NOMO-1 treated with dmso at 0.1 percent for 144 hours (cell line): ENCODE results near the gene OR52I1.

Experiments
- DNase-seq: peaks from one replicate; lab custom pipeline; 2025; ENCODE audit not compliant: unreplicated experiment; lab: John Stamatoyannopoulos, UW

Gene OR52I1

GRCh38 chr11:4610258-4610935 lies 16.6 kb downstream of the OR52I1 start:
- DNase-seq = no peak

- no peak for DNase-seq
Observed at GRCh38 chr11:4611986-4612385, 18.1 kb downstream of the OR52I1 start.

- DNase-seq = no peak
Observed at GRCh38 chr11:4615856-4616444, 22.1 kb downstream of the OR52I1 start.

GRCh38 chr11:4619514-4619913 lies 25.7 kb downstream of the OR52I1 start:
- no peak for DNase-seq

GRCh38 chr11:4626207-4627099 lies 32.6 kb downstream of the OR52I1 start:
- DNase-seq = peak; percentile 8

GRCh38 chr11:4636136-4636535 lies 42.3 kb downstream of the OR52I1 start:
- DNase-seq = no peak

GRCh38 chr11:4636962-4637661 lies 43.3 kb downstream of the OR52I1 start, which contains the start of gene OR51D1:
TSS of gene OR51D1 (plus strand) at chr11:4637477. CDS start at chr11:4639791, 2,314 bp downstream.
- peak; percentile 8 for DNase-seq

GRCh38 chr11:4637662-4638047 lies 43.8 kb downstream of the OR52I1 start:
- no peak for DNase-seq

GRCh38 chr11:4639931-4640330 lies 46.1 kb downstream of the OR52I1 start:
- no peak for DNase-seq

- no peak for DNase-seq
Observed at GRCh38 chr11:4641501-4641900, 47.7 kb downstream of the OR52I1 start.

GRCh38 chr11:4642043-4642442 lies 48.2 kb downstream of the OR52I1 start:
- DNase-seq = no peak

GRCh38 chr11:4643076-4643475 lies 49.2 kb downstream of the OR52I1 start:
- no peak for DNase-seq

GRCh38 chr11:4643682-4644081 lies 49.8 kb downstream of the OR52I1 start, which contains the start of gene OR51E1:
TSS of gene OR51E1 (plus strand) at chr11:4643982. CDS start at chr11:4652527, 8,545 bp downstream.
- no peak for DNase-seq

GRCh38 chr11:4644233-4644632 lies 50.4 kb downstream of the OR52I1 start:
- DNase-seq = no peak
